Measurements from ENCODE around the gene LRRFIP1. TPM values are rescaled to one million over a fixed set of nuclear protein-coding genes. Genes with fewer than 3 reads are reported as not detected.

LRRFIP1 gene
- total RNA-seq, 1 donor: 64.3 TPM

DNA sequence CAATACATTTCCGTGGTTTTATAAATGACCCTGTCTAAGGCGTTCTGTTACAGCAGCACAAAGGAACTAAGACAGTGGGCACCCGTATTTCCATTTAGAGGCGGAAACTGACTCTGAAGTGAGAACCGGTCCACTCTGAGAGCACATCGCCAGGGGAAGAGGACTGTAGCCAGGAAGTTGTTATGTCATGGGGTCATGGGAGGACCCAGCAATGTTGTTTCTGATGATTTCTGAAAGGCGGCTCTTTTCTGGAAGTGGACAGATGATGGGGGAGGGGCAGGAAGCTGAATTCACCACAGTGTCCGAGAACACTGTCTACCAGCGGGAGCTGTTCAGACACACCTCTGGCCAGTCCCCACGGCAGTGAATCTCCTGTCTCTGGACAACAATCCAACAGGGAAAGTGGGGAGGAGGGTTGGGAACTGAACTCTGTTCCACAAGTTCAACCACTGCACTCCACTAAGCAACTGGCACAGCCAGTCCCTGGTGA, 2.1 kb upstream of the LRRFIP1 start:
- DNase-seq (ENCODE audit: low read depth): no peak
- TF ChIP-seq, protein P1, sequence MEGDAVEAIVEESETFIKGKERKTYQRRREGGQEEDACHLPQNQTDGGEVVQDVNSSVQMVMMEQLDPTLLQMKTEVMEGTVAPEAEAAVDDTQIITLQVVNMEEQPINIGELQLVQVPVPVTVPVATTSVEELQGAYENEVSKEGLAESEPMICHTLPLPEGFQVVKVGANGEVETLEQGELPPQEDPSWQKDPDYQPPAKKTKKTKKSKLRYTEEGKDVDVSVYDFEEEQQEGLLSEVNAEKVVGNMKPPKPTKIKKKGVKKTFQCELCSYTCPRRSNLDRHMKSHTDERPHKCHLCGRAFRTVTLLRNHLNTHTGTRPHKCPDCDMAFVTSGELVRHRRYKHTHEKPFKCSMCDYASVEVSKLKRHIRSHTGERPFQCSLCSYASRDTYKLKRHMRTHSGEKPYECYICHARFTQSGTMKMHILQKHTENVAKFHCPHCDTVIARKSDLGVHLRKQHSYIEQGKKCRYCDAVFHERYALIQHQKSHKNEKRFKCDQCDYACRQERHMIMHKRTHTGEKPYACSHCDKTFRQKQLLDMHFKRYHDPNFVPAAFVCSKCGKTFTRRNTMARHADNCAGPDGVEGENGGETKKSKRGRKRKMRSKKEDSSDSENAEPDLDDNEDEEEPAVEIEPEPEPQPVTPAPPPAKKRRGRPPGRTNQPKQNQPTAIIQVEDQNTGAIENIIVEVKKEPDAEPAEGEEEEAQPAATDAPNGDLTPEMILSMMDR (IDR thresholded peaks at IDR 0.05; ENCODE audit: insufficient read depth, low read depth, low read length): no peak

DNA sequence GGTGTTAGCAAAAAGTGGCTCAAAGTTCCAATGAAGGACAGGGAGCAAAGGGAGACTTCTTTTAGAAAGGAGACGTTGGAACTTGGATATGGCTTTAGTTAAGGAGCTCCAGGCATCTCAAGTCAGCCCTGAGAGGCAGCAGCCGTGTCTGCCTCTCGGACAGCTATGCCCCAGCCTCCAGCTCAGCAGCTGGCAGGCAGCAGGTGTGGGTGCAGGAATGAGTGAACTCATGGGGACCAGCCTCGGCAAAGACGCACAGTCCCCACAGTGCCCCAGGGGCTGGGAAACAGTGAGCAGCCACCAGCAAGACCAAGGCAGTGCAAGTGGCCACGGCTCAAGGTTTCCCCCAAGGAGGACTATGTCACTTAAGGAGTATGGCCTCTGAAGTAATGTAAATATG, 1.6 kb upstream of the LRRFIP1 start:
- TF ChIP-seq, protein P1 (IDR thresholded peaks at IDR 0.05; ENCODE audit: insufficient read depth, low read depth, low read length): no peak
- H3K4me3 ChIP-seq (ENCODE audit: low read depth, low read length): no peak overlapping the region
- no peak for DNase-seq (ENCODE audit: low read depth)

More for the DNA sequence above, 2.1 kb upstream of the LRRFIP1 start:
- no peak overlapping the region for H3K4me3 ChIP-seq (ENCODE audit: low read depth, low read length)

DNA sequence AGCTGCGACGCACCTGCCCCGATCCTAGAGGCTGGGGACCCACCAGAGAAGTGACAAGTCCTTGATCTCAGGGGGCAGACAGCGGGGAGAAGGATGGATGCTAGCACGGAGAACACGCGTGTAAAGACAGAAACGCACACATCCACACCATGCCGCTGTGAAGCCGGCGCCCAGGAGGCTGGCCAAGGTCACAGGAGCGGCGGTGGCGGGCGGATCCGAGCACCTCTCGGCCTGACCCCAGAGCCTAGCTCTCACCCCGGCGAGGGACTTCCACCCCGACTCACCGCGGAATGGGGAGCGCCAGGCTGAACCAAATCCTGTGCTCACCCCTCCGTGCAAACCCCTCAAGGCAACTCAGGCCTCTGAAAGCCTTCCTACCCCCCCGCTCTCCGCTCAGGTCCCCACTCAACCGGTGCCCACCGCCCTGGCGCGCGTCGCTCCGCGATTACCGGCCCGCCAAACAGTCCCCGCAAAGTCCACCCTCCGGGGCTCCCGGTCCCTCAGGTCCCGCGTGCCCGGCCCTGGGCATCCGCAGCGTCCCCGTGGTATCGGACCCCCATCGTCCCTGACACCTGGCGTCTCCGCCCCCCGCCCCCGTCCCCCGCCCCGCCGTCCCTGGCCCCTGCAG, 460 bp upstream of the LRRFIP1 start:
- TF ChIP-seq, protein P1 (IDR thresholded peaks at IDR 0.05; ENCODE audit: insufficient read depth, low read depth, low read length): no peak
- H3K4me3 ChIP-seq (ENCODE audit: low read depth, low read length): peak overlapping the region; percentile 67
- no peak for DNase-seq (ENCODE audit: low read depth)

DNA sequence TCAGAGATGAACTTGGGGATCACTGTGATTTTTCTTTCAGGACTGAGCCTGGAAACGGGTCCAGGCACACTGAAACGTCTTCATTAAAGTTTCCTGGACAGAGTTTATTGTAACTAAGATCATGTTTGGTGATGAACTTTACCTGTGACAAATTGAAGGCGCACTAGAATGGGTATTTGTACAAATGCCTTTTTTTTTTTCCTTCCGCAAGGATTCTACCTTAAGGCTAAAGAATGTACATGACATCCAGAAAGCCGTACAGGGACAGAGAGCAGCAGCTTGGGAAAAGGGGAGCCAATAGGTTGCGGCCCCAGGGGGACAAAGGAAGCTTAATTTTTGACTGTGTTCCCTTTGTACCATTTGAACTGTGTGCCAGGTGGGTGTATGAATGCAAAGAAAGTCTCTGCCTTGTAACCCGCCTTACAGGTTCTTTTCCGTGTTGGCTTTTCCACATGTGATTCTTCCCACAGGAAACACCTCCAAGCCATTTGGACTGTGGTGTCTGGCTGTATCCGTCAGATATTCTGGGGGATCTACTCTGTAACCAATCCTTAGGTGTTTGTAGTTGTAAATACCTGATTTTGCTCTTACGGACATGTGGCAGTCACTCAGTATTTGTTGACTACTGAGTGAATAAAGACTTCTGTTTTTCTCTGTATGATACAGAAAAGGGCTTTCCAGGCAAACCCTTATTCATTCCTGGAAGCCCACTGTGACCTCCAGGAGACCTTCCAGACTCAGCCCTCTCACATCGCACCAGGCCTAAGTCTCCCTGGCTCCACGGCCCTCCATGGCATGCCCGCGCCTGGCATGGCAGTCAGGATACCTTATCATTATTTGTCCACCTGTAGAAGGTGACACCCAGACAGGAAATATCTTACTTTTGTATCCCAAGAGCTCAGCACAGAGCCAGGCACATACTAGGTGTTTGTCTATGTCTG, 1.1 kb downstream of the LRRFIP1 start:
- TF ChIP-seq, protein P1 (IDR thresholded peaks at IDR 0.05; ENCODE audit: insufficient read depth, low read depth, low read length): no peak
- peak overlapping the region; percentile 67 for H3K4me3 ChIP-seq (ENCODE audit: low read depth, low read length)
- no peak for DNase-seq (ENCODE audit: low read depth)

DNA sequence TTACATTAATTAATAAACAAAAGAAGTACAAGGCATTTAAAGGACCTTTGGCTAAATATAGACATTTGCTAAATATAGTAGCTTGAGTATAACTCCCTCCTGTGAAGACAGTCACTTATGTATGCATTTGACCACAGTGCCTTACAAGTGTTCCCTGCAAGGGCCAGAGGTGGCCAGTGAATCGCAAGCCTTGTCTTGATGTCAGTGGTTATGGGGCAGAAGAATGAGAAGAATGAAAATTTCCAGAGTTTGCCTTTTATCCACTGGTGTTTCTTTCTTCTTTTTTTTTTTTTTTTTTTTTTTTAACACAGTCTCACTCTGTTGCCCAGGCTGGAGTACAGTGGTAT, 1.8 kb downstream of the LRRFIP1 start:
- DNase-seq (ENCODE audit: low read depth): no peak
- no peak overlapping the region for H3K4me3 ChIP-seq (ENCODE audit: low read depth, low read length)
- TF ChIP-seq, protein P1 (IDR thresholded peaks at IDR 0.05; ENCODE audit: insufficient read depth, low read depth, low read length): no peak

DNA sequence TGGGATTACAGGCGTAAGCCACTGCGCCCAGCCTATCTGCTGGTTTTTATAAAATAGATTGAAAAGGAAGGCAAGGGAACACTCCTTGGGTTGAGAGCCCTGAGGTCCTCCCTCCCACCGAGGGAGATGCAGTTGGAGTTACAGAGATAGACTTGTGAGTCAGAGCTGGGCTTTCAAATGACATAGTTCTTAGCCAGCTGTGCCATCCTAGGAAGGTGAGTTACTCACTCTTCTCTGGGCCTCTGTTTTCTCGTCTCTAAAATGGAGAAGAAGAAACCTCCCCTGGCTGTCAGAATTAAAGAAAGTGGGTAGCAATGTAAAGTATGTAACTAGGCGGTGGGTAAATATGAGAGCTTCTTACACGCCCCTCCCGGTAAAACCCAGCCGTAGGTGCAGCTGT, 2.4 kb downstream of the LRRFIP1 start:
- TF ChIP-seq, protein P1 (IDR thresholded peaks at IDR 0.05; ENCODE audit: insufficient read depth, low read depth, low read length): no peak
- no peak overlapping the region for H3K4me3 ChIP-seq (ENCODE audit: low read depth, low read length)
- DNase-seq (ENCODE audit: low read depth): no peak
